HG02610 (cell line): ENCODE data around the gene PM20D2.

Source experiments
- ATAC-seq: cut with Tn5 transposase; IDR thresholded peaks from one replicate; pipeline ENCODE4 v1.9.1; 2021; ENCODE audit warnings: mild to moderate bottlenecking, moderate library complexity; ENCODE audit not compliant: unreplicated experiment

The PM20D2 gene

GRCh38 chr6:89144354-89144906 is 1.4 kb upstream of the PM20D2 start:
- peak; percentile 52 for ATAC-seq

GRCh38 chr6:89145091-89145955 is 532 bp upstream of the PM20D2 start:
- ATAC-seq, result peak; percentile 70

- peak; percentile 16 for ATAC-seq
Observed at GRCh38 chr6:89146718-89147700, 1.2 kb downstream of the PM20D2 start.

GRCh38 chr6:89148016-89148750 is 2.3 kb downstream of the PM20D2 start:
- ATAC-seq, result no peak

GRCh38 chr6:89154131-89154530 is 8.3 kb downstream of the PM20D2 start:
- ATAC-seq, result no peak

- no peak for ATAC-seq
Observed at GRCh38 chr6:89160331-89161092, 14.7 kb downstream of the PM20D2 start.

- ATAC-seq, result no peak
Observed at GRCh38 chr6:89161326-89162046, 15.6 kb downstream of the PM20D2 start.

- no peak for ATAC-seq
Observed at GRCh38 chr6:89162047-89162371, 16.2 kb downstream of the PM20D2 start.

GRCh38 chr6:89172131-89172530 is 26.3 kb downstream of the PM20D2 start:
- ATAC-seq, result no peak

GRCh38 chr6:89173634-89174033 is 27.8 kb downstream of the PM20D2 start:
- ATAC-seq, result no peak

GRCh38 chr6:89180112-89180511 is 34.3 kb downstream of the PM20D2 start:
- no peak for ATAC-seq

- ATAC-seq, result no peak
Observed at GRCh38 chr6:89180971-89181370, 35.1 kb downstream of the PM20D2 start.

GRCh38 chr6:89183294-89183693 is 37.4 kb downstream of the PM20D2 start:
- ATAC-seq, result no peak

GRCh38 chr6:89184344-89184743 is 38.5 kb downstream of the PM20D2 start:
- no peak for ATAC-seq

GRCh38 chr6:89186762-89187161 is 40.9 kb downstream of the PM20D2 start:
- ATAC-seq, result no peak

- ATAC-seq, result no peak
Observed at GRCh38 chr6:89187504-89187903, 41.6 kb downstream of the PM20D2 start.

GRCh38 chr6:89190741-89191140 is 44.9 kb downstream of the PM20D2 start:
- ATAC-seq, result no peak

GRCh38 chr6:89194559-89194958 is 48.7 kb downstream of the PM20D2 start:
- ATAC-seq, result no peak

- ATAC-seq, result no peak
Observed at GRCh38 chr6:89197141-89197540, 51.3 kb downstream of the PM20D2 start.
